GM12872 (cell line): ENCODE results near the gene SPTBN1.

Experiments used
- TF ChIP-seq, protein P1 (sequence below): IDR thresholded peaks from 3 replicates; pipeline ENCODE4 v1.5.1; 2011; ENCODE audit warnings: low read depth, mild to moderate bottlenecking, low read length, moderate library complexity; ENCODE audit not compliant: insufficient read depth

SPTBN1 gene

GRCh38 chr2:54428108-54428831 is 27.9 kb upstream of the SPTBN1 start:
- TF ChIP-seq, protein P1, sequence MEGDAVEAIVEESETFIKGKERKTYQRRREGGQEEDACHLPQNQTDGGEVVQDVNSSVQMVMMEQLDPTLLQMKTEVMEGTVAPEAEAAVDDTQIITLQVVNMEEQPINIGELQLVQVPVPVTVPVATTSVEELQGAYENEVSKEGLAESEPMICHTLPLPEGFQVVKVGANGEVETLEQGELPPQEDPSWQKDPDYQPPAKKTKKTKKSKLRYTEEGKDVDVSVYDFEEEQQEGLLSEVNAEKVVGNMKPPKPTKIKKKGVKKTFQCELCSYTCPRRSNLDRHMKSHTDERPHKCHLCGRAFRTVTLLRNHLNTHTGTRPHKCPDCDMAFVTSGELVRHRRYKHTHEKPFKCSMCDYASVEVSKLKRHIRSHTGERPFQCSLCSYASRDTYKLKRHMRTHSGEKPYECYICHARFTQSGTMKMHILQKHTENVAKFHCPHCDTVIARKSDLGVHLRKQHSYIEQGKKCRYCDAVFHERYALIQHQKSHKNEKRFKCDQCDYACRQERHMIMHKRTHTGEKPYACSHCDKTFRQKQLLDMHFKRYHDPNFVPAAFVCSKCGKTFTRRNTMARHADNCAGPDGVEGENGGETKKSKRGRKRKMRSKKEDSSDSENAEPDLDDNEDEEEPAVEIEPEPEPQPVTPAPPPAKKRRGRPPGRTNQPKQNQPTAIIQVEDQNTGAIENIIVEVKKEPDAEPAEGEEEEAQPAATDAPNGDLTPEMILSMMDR, result no peak

DNA sequence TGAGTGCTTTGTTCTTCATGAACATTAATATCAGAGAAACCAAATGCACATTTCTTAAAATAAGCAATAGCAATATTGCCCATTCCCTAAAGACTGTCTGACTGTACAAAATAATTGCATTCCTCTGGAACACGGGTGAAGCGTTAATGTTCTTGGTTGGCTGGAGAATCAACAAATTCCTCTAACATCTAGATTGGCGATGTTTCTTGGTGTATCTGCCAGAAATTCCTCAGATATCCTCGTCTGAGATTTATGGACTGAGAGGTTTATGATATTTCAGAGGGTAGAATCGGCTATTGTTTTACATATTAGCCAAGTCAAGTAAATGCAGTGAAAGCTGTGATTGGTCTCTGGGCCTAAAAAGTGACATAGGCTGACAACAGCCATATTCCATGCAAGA is 27.1 kb upstream of the SPTBN1 start:
- TF ChIP-seq, protein P1, result no peak

- TF ChIP-seq, protein P1, result no peak
These were observed 26.1 kb upstream of the SPTBN1 start for GRCh38 chr2:54429811-54430551.

- TF ChIP-seq, protein P1, result no peak
These were observed 25.5 kb upstream of the SPTBN1 start for GRCh38 chr2:54430649-54431048.

DNA sequence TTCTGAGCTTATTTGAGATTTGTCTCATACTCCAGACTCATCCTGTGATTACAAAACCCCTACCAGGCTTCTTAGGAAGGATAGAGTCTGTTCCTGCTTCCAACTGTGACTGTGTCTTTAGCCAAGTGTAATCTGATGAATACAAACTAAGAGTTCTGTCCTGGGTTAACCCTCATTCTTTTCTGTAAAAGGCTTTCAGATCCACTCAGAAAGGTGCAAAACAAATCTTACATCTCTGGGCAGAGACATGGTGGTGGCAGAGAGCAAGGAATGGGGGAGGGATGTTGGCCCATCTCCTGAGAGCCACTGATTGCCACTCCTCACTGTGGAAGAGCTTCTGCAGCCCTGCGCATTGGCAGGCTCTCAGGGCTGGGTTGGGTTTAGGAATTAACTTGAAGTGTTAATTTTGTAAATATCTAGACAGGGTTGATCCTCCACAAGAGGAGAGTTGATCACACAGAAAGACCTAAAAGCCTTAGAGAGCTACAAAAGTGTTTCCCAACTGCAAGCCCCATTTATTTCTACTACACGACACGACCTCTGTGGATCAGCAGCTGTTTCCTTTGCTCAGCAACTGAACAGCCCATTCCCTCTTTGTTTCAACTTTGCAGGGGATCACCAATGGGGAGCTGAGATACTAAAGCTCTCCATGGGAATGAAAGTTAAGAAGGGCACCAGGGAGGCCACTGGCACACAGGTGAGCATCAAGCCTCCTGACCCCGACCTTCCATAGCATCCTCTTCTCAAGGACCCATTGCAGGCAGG is 23.7 kb upstream of the SPTBN1 start:
- TF ChIP-seq, protein P1, result no peak

- TF ChIP-seq, protein P1, result no peak
These were observed 21.9 kb upstream of the SPTBN1 start for GRCh38 chr2:54434229-54434628.

DNA sequence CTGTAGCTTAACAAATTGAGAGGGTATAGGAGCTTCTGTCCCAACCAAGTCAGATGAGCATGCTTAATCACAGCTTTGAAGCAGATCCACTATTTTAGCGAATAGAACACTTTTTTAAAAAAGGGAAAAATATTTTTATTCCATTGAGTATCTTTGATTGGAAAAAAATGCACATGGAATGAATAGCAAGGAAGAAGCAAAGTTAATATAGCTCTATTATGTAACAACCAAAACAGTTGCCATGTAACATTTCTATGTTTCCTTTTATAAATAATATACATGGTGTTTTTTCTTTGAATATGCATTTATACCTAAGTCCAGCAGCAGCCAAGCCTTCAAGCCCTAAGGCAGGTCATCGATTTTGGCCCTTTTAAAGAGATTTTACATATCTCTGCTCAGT is 21.4 kb upstream of the SPTBN1 start:
- TF ChIP-seq, protein P1, result no peak
